Epithelial cell of prostate (primary cell): ENCODE results near the gene SSBP3.

Experiments used
- DNase-seq: peaks from one replicate; pipeline ENCODE4 v3.0.0-alpha.2; 2011; ENCODE audit warnings: low read depth, low spot score
- H3K27ac ChIP-seq: fragments of 450-650 bp; 2 replicates; pipeline ENCODE4 v1.5.1; 2017; ENCODE audit warnings: mild to moderate bottlenecking

Gene SSBP3

GRCh38 chr1:54376430-54377039, 29.7 kb downstream of the SSBP3 start:
- no peak for DNase-seq
- no peak overlapping the region for H3K27ac ChIP-seq

- no peak overlapping the region for H3K27ac ChIP-seq
- no peak for DNase-seq
Measured at GRCh38 chr1:54375712-54376429, 30.3 kb downstream of the SSBP3 start.

GRCh38 chr1:54375298-54375697, 30.9 kb downstream of the SSBP3 start:
- DNase-seq, result no peak
- no peak overlapping the region for H3K27ac ChIP-seq

- H3K27ac ChIP-seq, result no peak overlapping the region
- DNase-seq, result no peak
Measured at GRCh38 chr1:54374766-54375165, 31.4 kb downstream of the SSBP3 start.

GRCh38 chr1:54372978-54373377, 33.2 kb downstream of the SSBP3 start:
- DNase-seq, result no peak

GRCh38 chr1:54371942-54372275, 34.3 kb downstream of the SSBP3 start:
- H3K27ac ChIP-seq, result no peak overlapping the region
- no peak for DNase-seq

More at GRCh38 chr1:54372978-54373377, 33.2 kb downstream of the SSBP3 start:
- H3K27ac ChIP-seq, result no peak overlapping the region

- no peak for DNase-seq
- H3K27ac ChIP-seq, result no peak overlapping the region
Measured at GRCh38 chr1:54371038-54371941, 34.9 kb downstream of the SSBP3 start.

GRCh38 chr1:54370287-54370989, 35.8 kb downstream of the SSBP3 start:
- DNase-seq, result no peak
- H3K27ac ChIP-seq, result no peak overlapping the region

GRCh38 chr1:54367613-54368012, 38.6 kb downstream of the SSBP3 start:
- no peak overlapping the region for H3K27ac ChIP-seq
- DNase-seq, result no peak

- no peak for DNase-seq
- no peak overlapping the region for H3K27ac ChIP-seq
Measured at GRCh38 chr1:54365847-54366246, 40.3 kb downstream of the SSBP3 start.

GRCh38 chr1:54365398-54365797, 40.8 kb downstream of the SSBP3 start:
- no peak for DNase-seq
- H3K27ac ChIP-seq, result no peak overlapping the region

GRCh38 chr1:54364995-54365394, 41.2 kb downstream of the SSBP3 start:
- DNase-seq, result no peak
- no peak overlapping the region for H3K27ac ChIP-seq

GRCh38 chr1:54364582-54364981, 41.6 kb downstream of the SSBP3 start:
- no peak for DNase-seq
- no peak overlapping the region for H3K27ac ChIP-seq

- no peak for DNase-seq
- H3K27ac ChIP-seq, result no peak overlapping the region
Measured at GRCh38 chr1:54363925-54364324, 42.3 kb downstream of the SSBP3 start.

- no peak overlapping the region for H3K27ac ChIP-seq
- DNase-seq, result no peak
Measured at GRCh38 chr1:54362881-54363340, 43.3 kb downstream of the SSBP3 start.

GRCh38 chr1:54361342-54361741, 44.9 kb downstream of the SSBP3 start:
- H3K27ac ChIP-seq, result no peak overlapping the region
- DNase-seq, result no peak

GRCh38 chr1:54360165-54361005, 45.8 kb downstream of the SSBP3 start:
- no peak overlapping the region for H3K27ac ChIP-seq
- DNase-seq, result no peak

GRCh38 chr1:54359393-54360162, 46.6 kb downstream of the SSBP3 start:
- H3K27ac ChIP-seq, result no peak overlapping the region
- DNase-seq, result no peak
